Tibial nerve (tissue), 4 donors: Measurements from ENCODE around the gene P2RX5. TPM values are rescaled to one million over a fixed set of nuclear protein-coding genes. Genes with fewer than 3 reads are reported as not detected.

Source experiments
- DNase-seq, 2 donors: peaks; one replicate each; pipeline ENCODE4 v3.0.0-alpha.2; 2019; ENCODE audit warnings: low spot score in 2 of 2
- H3K27ac ChIP-seq, 4 donors: fragments of 200-600 bp; sonication (generic) in 3 of 4; one replicate each; pipeline ENCODE4 v1.5.1; 2017 to 2019; ENCODE audit warnings: mild to moderate bottlenecking in 1 of 4
- H3K27me3 ChIP-seq, 2 donors: fragments of 200-600 bp; sonication (generic) in 1 of 2; one replicate each; pipeline versions ENCODE4 v1.5.1 to v1.6.0; 2017 to 2019
- H3K36me3 ChIP-seq, 3 donors: fragments of 200-600 bp; sonication (generic); one replicate each; pipeline ENCODE4 v1.5.1; 2018 to 2019
- H3K4me1 ChIP-seq, 4 donors: fragments of 200-600 bp; sonication (generic) in 3 of 4; one replicate each; pipeline ENCODE4 v1.5.1; 2017 to 2019
- H3K4me3 ChIP-seq, 4 donors: fragments of 200-600 bp; sonication (generic) in 3 of 4; one replicate each; pipeline ENCODE4 v1.5.1; 2017 to 2019; ENCODE audit warnings: mild to moderate bottlenecking in 1 of 4, moderate library complexity in 1 of 4
- H3K9me3 ChIP-seq, 4 donors: fragments of 200-600 bp; sonication (generic) in 3 of 4; one replicate each; pipeline ENCODE4 v1.5.1; 2017 to 2019
- CTCF ChIP-seq, 5 experiments: fragments of 200-600 bp in 3 of 5; fragments of 450-650 bp in 2 of 5; sonication (generic) in 3 of 5; IDR thresholded peaks; one replicate each; pipeline ENCODE4 v1.5.1; 2016 to 2019; ENCODE audit warnings: antibody characterized with exemption in 5 of 5, mild to moderate bottlenecking in 3 of 5, moderate library complexity in 2 of 5
- EP300 ChIP-seq, 2 donors: sonication (generic); formaldehyde crosslinking; IDR thresholded peaks; one replicate each; pipeline ENCODE4 v1.6.1; 2017; ENCODE audit warnings: antibody characterized with exemption in 2 of 2, mild to moderate bottlenecking in 1 of 2
- POLR2A ChIP-seq, 2 donors: fragments of 450-650 bp; IDR thresholded peaks; one replicate each; pipeline ENCODE4 v1.6.1; 2017; ENCODE audit warnings: antibody characterized with exemption in 2 of 2, mild to moderate bottlenecking in 2 of 2, moderate library complexity in 2 of 2
- WGBS, 2 donors: methylation state at CpG; one replicate each; pipeline ENCODE4 v1.1.5; 2018; 5-methylcytosine and 5-hydroxymethylcytosine counted together
- total RNA-seq, 4 donors: library from RNA; depleted of rRNA; stranded (reverse); fragments of >200 nt; gene quantifications; one replicate each; pipeline ENCODE4 v1.1.0, GENCODE V29; 2016

P2RX5 gene
- total RNA-seq, 4 donors from 2014 or later: 0.42 TPM; not detected in 3

- Histone ChIP-seq H3K4me3 (no peak overlapping the region), H3K27ac (no peak overlapping the region), H3K9me3 (peaks cover 0 to 1% (median 0%) of the 10 kb centered on the region in 4 donors), H3K4me1 (peaks cover 0 to 30% (median 0%) of the 10 kb centered on the region in 4 donors), H3K36me3 (no peaks in the 10 kb centered on the region), H3K27me3 (peaks cover 0 to 83% of the 10 kb centered on the region in 2 donors)
- WGBS, 2 donors: 78 to 85% methylated on average over 9 of the region's 9 CpGs
- TF ChIP-seq EP300 (IDR thresholded peaks at IDR 0.05): no peak
- TF ChIP-seq POLR2A (IDR thresholded peaks at IDR 0.05): no peak
- no peak for TF ChIP-seq CTCF (IDR thresholded peaks at IDR 0.05)
- DNase-seq: no peak
These were observed 3.6 kb downstream of the P2RX5 start for GRCh38 chr17:3692346-3692745.

GRCh38 chr17:3691617-3692067 is 4.3 kb downstream of the P2RX5 start:
- Histone ChIP-seq H3K27ac (no peak overlapping the region), H3K36me3 (no peaks in the 10 kb centered on the region), H3K9me3 (no peaks in the 10 kb centered on the region), H3K4me3 (no peak overlapping the region), H3K4me1 (peaks cover 0 to 28% (median 0%) of the 10 kb centered on the region in 4 donors), H3K27me3 (peaks cover 0 to 76% of the 10 kb centered on the region in 2 donors)
- TF ChIP-seq EP300 (IDR thresholded peaks at IDR 0.05): no peak
- TF ChIP-seq POLR2A (IDR thresholded peaks at IDR 0.05): no peak
- TF ChIP-seq CTCF (IDR thresholded peaks at IDR 0.05): no peak
- no peak for DNase-seq
- WGBS, 2 donors: 78 to 86% methylated on average over 11 to 16 of the region's 16 CpGs

GRCh38 chr17:3690094-3690715 is 5.8 kb downstream of the P2RX5 start:
- no peaks in the 10 kb centered on the region for H3K9me3 ChIP-seq
- peaks cover 0 to 16% (median 0%) of the 10 kb centered on the region in 4 donors for H3K4me1 ChIP-seq
- WGBS, 2 donors: 63 to 69% methylated on average over 21 to 22 of the region's 22 CpGs
- no peak for TF ChIP-seq CTCF (IDR thresholded peaks at IDR 0.05)
- no peak for TF ChIP-seq EP300 (IDR thresholded peaks at IDR 0.05)
- TF ChIP-seq POLR2A (IDR thresholded peaks at IDR 0.05): no peak
- no peaks in the 10 kb centered on the region for H3K36me3 ChIP-seq
- peaks cover 0 to 66% of the 10 kb centered on the region in 2 donors for H3K27me3 ChIP-seq
- DNase-seq: no peak
- no peak overlapping the region for H3K4me3 ChIP-seq
- H3K27ac ChIP-seq: no peak overlapping the region

GRCh38 chr17:3689262-3690093 is 6.5 kb downstream of the P2RX5 start:
- no peak for DNase-seq
- Histone ChIP-seq H3K4me1 (peaks cover 0 to 10% (median 0%) of the 10 kb centered on the region in 4 donors), H3K36me3 (no peaks in the 10 kb centered on the region), H3K27me3 (peaks cover 0 to 66% of the 10 kb centered on the region in 2 donors), H3K27ac (no peak overlapping the region), H3K4me3 (no peak overlapping the region), H3K9me3 (no peaks in the 10 kb centered on the region)
- TF ChIP-seq POLR2A (IDR thresholded peaks at IDR 0.05) (no peak), EP300 (IDR thresholded peaks at IDR 0.05) (no peak), CTCF (IDR thresholded peaks at IDR 0.05) (no peak)
- WGBS, 2 donors: 83 to 85% methylated on average over 36 to 38 of the region's 44 CpGs

- TF ChIP-seq CTCF (IDR thresholded peaks at IDR 0.05) (no peak), EP300 (IDR thresholded peaks at IDR 0.05) (no peak), POLR2A (IDR thresholded peaks at IDR 0.05) (no peak)
- Histone ChIP-seq H3K4me3 (no peak overlapping the region), H3K4me1 (peaks cover 0 to 10% (median 0%) of the 10 kb centered on the region in 4 donors), H3K36me3 (no peaks in the 10 kb centered on the region), H3K27ac (no peak overlapping the region), H3K27me3 (peaks cover 0 to 66% of the 10 kb centered on the region in 2 donors), H3K9me3 (no peaks in the 10 kb centered on the region)
- WGBS, 2 donors: 33 to 82% methylated on average over 1 to 5 of the region's 14 CpGs
- no peak for DNase-seq
These were observed 7.1 kb downstream of the P2RX5 start for GRCh38 chr17:3688852-3689261.
